Measurements from ENCODE around the gene SLC8B1. TPM values are rescaled to one million over a fixed set of nuclear protein-coding genes. Genes with fewer than 3 reads are reported as not detected.

Gene SLC8B1
- total RNA-seq, 4 donors from 2014 or later: 31.8 to 63.4 (median 38.8) TPM

DNA sequence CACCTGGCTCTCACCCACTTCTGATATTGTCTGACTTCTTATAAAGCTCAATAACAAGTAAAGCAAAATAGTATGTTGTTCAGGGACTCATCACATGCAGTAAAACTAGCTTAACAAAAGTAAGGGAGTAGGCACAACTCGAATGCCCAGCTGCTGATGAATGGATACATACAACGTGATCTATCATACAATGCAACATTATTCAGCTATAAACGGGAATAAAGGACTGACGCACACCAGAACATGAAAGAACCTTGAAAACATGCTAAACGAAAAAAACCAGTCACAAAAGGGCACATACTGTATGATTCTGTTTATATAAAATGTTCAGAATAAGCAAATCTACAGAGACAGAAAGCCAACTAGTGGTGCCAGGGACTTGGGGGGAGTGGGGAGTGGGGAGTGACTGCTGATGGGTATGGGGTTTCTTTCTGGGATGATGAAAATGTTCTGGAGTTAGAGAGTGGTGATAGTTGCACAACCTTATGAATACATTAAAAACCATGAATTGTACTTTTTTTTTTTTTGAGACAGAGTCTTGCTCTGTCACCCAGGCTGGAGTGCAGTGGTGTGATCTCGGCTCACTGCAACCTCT lies 34.6 kb upstream of the SLC8B1 start:
- H3K4me3 ChIP-seq (ENCODE audit: low read depth, poor library complexity, severe bottlenecking): no peak overlapping the region
- intact Hi-C loops (cut with DNase I; ENCODE audit: low total_unique reads): no loop called here
- DNase-seq (ENCODE audit: low spot score in 2 of 2): no peak
- WGBS, 2 donors: 78 to 84% methylated on average over 6 of the region's 6 CpGs
- TF ChIP-seq POLR2A (IDR thresholded peaks at IDR 0.05): no peak
- TF ChIP-seq, protein P1, sequence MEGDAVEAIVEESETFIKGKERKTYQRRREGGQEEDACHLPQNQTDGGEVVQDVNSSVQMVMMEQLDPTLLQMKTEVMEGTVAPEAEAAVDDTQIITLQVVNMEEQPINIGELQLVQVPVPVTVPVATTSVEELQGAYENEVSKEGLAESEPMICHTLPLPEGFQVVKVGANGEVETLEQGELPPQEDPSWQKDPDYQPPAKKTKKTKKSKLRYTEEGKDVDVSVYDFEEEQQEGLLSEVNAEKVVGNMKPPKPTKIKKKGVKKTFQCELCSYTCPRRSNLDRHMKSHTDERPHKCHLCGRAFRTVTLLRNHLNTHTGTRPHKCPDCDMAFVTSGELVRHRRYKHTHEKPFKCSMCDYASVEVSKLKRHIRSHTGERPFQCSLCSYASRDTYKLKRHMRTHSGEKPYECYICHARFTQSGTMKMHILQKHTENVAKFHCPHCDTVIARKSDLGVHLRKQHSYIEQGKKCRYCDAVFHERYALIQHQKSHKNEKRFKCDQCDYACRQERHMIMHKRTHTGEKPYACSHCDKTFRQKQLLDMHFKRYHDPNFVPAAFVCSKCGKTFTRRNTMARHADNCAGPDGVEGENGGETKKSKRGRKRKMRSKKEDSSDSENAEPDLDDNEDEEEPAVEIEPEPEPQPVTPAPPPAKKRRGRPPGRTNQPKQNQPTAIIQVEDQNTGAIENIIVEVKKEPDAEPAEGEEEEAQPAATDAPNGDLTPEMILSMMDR (IDR thresholded peaks at IDR 0.05): no peak

DNA sequence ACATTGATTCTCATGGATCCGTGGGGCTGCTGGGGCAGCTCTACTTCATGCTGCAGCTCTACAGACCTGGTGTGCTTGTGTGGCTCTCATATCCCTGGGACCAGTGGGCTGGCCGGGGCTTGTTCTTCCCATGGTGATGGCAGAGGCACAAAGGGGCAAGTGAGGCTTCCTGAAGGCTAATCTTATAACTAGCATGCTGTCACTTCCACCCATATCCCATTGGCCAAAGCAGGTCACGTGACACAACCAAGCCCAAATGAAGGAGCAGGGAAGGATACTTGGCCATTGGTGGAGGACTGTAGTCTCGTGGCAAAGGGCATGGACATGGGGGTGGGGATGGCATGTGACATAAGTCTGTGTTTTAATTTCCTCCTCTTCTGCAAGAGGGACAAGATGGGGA lies 33.4 kb upstream of the SLC8B1 start:
- 92 to 93% methylated on average over 4 of the region's 4 CpGs for WGBS, 2 donors
- DNase-seq (ENCODE audit: low spot score in 2 of 2): no peak
- intact Hi-C loops (cut with DNase I; ENCODE audit: low total_unique reads): no loop called here
- H3K4me3 ChIP-seq (ENCODE audit: low read depth, poor library complexity, severe bottlenecking): no peak overlapping the region
- no peak for TF ChIP-seq POLR2A (IDR thresholded peaks at IDR 0.05)
- TF ChIP-seq, protein P1 (IDR thresholded peaks at IDR 0.05): no peak

DNA sequence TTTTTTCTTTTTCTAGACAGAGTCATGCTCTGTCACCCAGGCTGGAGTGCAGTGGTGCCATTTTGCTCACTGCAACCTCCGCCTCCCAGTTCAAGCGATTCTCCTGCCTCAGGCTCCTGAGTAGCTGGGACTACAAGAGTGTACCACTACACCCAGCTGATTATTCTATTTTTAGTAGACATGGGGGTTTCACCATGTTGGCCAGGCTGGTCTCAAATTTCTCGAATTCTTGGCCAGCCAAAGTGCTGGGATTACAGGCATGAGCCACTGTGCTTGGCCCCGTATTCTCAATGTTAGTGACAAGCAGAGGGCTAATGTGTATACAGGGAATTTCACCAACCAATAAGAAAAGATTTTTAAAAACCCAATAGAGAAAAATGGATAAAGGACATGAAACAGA lies 31.9 kb upstream of the SLC8B1 start:
- no peak for DNase-seq (ENCODE audit: low spot score in 2 of 2)
- TF ChIP-seq, protein P1 (IDR thresholded peaks at IDR 0.05): no peak
- TF ChIP-seq POLR2A (IDR thresholded peaks at IDR 0.05): no peak
- H3K4me3 ChIP-seq (ENCODE audit: low read depth, poor library complexity, severe bottlenecking): no peak overlapping the region
- intact Hi-C loops (cut with DNase I; ENCODE audit: low total_unique reads): no loop called here
- 76 to 78% methylated on average over 4 of the region's 4 CpGs for WGBS, 2 donors

DNA sequence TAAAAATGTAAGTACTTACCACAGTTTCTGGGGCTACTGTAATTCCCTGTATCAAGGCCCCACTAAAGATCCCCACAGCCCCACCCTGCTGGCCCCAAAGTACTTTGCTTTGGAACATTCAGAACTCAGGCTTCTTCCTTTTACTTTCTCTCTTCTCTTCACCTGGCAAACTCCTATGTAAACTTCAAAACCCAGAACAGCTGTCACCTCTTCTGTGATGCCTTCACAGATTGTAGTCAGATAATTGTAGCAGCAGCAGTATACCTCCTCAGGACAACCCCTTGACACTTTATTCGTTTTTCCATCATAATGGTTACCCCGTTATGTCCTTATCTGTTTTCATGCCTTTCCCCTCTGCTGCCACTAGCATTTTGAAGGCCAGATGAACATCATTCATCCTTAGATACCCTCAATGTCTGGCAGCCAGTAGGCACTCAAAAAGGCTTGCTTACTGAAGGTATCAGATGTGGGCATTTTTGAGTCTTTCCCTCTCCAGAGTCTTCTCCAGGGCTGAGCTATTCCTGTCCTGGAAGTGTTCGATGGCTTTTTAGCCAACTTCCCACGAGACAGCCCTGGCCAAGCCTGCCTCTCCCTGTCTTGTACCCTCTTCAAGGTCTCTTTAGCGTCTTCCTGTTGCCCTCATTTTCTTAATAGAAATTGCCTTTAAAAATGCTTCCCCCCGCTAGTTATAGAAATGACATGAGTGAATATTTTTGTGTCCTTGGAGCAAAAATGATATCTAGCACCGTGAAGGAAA lies 30.9 kb upstream of the SLC8B1 start:
- TF ChIP-seq, protein P1 (IDR thresholded peaks at IDR 0.05): no peak
- no peak for TF ChIP-seq POLR2A (IDR thresholded peaks at IDR 0.05)
- no peak for DNase-seq (ENCODE audit: low spot score in 2 of 2)
- H3K4me3 ChIP-seq (ENCODE audit: low read depth, poor library complexity, severe bottlenecking): no peak overlapping the region
- intact Hi-C loops (cut with DNase I; ENCODE audit: low total_unique reads): no loop called here
- WGBS, 2 donors: 88 to 89% methylated on average over 7 of the region's 7 CpGs

DNA sequence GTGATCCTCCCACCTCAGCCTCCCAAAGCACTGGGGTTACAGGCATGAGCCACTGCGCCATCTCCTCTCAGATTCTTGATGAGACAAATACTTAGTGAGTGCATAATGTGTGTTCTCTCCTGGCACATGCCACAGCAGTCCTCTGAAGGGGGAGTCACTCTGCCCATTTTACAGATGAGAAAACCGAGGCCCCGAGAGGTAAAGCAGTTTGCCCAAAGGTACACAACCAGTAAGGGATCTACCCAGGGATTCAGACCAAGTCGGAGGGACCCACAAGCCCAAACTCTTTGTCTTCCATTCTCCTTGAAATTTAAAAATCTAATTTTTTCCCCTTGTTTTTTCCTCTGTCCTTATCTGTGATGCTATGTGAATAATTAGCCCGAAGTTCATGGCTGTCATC lies 29.8 kb upstream of the SLC8B1 start:
- no peak overlapping the region for H3K4me3 ChIP-seq (ENCODE audit: low read depth, poor library complexity, severe bottlenecking)
- no peak for TF ChIP-seq POLR2A (IDR thresholded peaks at IDR 0.05)
- TF ChIP-seq, protein P1 (IDR thresholded peaks at IDR 0.05): no peak
- 98% methylated on average over 5 of the region's 5 CpGs for WGBS, 2 donors
- intact Hi-C loops (cut with DNase I; ENCODE audit: low total_unique reads): no loop called here
- no peak for DNase-seq (ENCODE audit: low spot score in 2 of 2)
